ENCODE results near the gene CHERP.

CHERP gene

DNA sequence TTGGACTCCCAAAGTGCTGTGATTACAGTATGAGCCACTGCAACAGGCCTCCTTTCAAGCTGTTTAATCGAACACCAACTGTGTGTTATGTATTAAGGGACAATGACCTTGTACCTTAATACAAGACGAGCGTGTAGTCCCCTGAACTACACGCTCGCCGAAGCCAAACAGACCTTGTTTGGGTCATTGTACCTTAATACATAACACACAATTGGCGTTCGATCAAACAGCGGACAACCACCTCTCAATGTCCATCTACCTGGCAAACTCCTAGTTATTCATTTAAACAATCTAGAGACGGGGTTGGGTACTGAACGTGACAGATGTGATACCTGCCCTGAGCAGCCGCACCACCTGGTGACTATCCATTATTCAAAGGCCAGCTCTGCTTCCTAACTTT lies 1.3 kb downstream of the CHERP start:
- no peak for DNase-seq

GRCh38 chr19:16537111-16537510 lies 5.1 kb downstream of the CHERP start:
- DNase-seq: no peak

DNA sequence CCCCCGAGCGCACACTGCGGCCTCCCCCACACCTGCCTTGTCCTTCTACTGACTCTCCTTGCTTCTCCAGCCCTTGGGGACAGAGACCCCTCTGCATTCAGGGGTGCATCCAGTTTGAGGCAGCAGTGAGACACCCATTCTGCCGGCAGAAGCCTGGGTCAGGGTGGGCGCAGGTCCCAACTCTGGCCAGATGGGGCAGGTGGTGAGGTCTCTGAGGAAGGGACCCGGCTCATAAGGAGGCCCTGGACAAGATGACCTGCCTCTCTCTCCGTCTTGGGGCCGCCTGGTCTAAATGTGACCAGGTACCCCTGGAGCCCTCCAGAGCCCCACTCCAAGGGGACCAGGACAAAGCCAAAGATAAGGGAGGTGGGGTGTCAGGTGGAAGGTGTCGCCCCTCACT lies 6.1 kb downstream of the CHERP start:
- DNase-seq: no peak

- DNase-seq: no peak
These were observed 6.9 kb downstream of the CHERP start for GRCh38 chr19:16535381-16535780.

GRCh38 chr19:16532440-16533234 lies 9.6 kb downstream of the CHERP start:
- no peak for DNase-seq

GRCh38 chr19:16531380-16531669 lies 10.9 kb downstream of the CHERP start:
- no peak for DNase-seq

- no peak for DNase-seq
These were observed 11.5 kb downstream of the CHERP start for GRCh38 chr19:16530540-16531379.

GRCh38 chr19:16529466-16530144 lies 12.6 kb downstream of the CHERP start:
- DNase-seq: no peak

- no peak for DNase-seq
These were observed 14.2 kb downstream of the CHERP start for GRCh38 chr19:16527971-16528521.

GRCh38 chr19:16527334-16527935 lies 14.8 kb downstream of the CHERP start:
- DNase-seq: no peak

GRCh38 chr19:16525751-16526481 lies 16.3 kb downstream of the CHERP start:
- no peak for DNase-seq

GRCh38 chr19:16524991-16525734 lies 17.1 kb downstream of the CHERP start:
- DNase-seq: no peak

GRCh38 chr19:16522559-16523377 lies 19.5 kb downstream of the CHERP start:
- no peak for DNase-seq

GRCh38 chr19:16521715-16522289 lies 20.4 kb downstream of the CHERP start:
- no peak for DNase-seq

DNA sequence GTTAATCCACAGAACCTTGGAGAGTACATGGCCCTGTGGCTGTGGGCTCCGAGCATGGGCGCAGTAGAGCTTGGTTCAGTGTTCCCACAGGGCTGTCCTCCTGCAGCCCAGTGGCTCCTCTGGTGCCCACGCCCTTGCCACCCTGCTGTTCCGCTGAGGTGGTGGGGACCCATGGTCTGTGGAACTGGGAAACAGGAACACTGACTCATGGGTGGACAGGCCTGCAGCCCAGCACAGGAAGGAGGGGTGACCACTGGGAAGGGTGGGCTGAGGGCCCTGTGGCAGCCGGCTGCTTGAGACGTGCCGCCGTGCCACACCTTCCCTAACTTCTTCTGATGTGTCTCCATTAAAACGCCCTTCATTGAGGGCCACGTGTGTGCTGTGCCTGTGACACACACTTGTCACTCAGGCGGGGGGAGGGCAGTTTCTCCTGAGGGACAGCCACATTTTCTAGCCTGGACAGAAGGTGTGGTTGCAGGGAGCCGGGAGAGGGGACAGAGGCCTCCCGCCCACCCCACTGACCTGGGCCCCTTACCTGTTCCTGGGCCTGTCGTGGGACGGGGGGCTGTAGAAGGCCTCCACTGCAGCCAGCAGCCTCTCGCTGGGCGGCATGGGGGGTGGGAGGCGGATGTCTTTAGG lies 21.1 kb downstream of the CHERP start:
- DNase-seq: no peak

DNA sequence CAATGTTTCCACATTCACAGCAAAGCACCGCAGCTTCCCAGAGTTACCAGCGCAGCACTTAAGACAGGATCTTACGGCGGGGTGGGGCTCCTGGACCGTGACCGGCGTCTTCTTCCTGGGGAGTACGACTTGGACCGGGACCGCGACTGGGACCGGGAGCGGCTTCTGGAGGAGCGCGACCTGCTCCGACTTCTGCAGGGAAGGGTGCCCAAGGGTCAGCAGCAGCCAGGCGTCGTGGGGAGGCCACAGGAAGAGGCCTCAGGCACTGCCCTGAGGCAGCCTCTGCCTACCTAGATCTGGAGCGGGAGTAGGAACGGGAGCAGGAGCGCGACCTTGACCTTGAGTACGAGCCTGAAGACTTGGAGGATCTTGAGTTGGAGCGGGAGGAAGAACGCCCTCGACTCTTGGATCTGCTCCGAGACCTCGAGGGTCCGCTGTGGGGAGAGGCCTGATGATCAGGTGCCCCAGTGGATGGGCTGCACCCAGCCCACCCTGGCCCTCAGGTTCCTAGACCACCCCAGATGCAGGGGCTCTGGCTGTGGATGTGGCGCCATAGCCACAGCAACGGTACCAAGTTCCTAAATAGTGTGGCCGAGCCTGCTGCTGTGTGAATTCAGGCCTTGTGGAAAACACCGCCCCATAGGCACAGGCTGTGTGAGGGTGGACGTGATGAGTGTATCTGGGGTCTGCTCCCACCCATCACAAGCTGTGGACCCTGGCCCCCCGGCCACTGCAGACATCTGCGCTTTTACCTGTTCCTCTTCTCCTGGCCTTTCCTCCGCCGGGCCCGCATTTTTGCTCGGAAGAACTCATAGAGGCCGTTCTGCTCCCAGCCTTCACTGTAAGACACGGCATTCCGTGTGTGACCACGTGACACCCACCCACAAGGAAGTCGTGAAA lies 21.9 kb downstream of the CHERP start:
- no peak for DNase-seq

DNA sequence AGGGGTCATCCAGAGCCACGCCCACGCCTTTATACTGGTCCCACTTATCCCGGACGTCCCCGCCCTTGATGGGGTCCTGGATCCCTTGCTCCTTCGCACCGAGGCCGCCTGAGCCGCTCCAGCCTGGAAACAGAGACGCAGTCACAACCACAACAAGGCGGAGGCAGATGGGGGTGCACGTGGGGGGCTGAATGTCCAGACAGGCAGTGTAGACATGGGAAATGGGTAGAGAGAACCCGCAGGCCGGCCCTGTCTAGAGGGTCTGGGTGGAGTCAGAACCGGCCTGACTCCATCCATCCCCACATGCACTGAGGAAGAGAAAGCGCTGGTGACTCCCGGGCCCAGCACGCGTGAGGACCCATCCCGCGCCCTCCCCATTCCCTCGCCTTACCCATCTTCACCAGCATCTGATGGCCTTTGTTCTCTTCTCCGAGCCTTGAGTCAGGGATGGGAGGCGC lies 23.0 kb downstream of the CHERP start:
- DNase-seq: no peak

DNA sequence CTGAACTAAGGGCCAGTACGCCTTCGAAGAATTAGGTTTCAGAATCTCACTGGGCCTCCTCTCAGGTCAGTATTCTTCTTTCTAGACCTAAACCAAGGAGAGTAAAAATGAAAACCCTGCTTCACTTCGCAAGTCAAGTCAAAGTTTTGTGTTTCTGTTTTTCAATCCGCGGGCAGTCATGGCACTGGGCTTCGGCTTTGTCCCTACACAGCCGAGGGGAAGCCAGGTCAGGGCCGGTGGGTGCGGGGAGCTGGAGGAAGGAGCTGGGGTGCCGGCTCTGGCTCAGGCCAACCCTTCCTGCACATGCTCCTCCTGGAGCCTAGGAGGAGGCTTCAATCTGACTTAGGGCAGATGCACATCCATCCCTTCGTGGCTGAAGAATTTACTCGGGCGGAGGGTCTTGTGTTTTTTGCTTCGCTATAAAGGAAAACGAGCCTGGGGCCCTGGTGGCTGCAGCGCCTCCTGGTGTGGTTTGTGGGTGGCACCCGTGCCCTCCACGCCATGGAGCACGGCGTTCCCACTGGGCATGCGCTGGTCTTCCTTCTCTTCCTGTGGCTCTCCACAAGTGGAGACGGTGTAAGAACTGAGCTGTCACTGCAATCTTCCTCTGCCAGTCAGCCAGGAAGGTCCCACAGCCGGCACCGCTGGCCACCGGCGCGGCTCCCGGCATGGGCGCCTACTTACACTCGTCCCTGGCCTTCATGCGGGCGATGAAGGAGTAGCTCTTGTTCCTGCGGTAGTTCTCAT lies 23.6 kb downstream of the CHERP start:
- no peak for DNase-seq

Measured in activated CD4-positive, CD25-positive, alpha-beta regulatory T cell treated with anti-CD3 and anti-CD28 coated beads, Interleukin-2, amount 50 U/mL, for 72 hours (primary cell).